HG02642 (cell line): ENCODE data around the gene LPAR3.
"Not testable (repeated sequence)": the region's sequence is repeated elsewhere in the genome, so short reads cannot be mapped to it uniquely, and the experiment has no call there.

Experiments
- ATAC-seq: cut with Tn5 transposase; IDR thresholded peaks from one replicate; pipeline ENCODE4 v1.9.1; 2021; ENCODE audit warnings: mild to moderate bottlenecking; ENCODE audit not compliant: unreplicated experiment, poor library complexity

LPAR3 gene

GRCh38 chr1:84892705-84893618, at the start of gene LPAR3:
TSS of gene LPAR3 (minus strand) at chr1:84893206. CDS start at chr1:84866120, 27,086 bp downstream.
- peak; percentile 51 for ATAC-seq

GRCh38 chr1:84941843-84942242, 48.8 kb upstream of the LPAR3 start:
- ATAC-seq = no peak

GRCh38 chr1:84940481-84940880, 47.5 kb upstream of the LPAR3 start:
- ATAC-seq = no peak

GRCh38 chr1:84939761-84940160, 46.8 kb upstream of the LPAR3 start:
- no peak for ATAC-seq

GRCh38 chr1:84939151-84939550, 46.1 kb upstream of the LPAR3 start:
- ATAC-seq = no peak

- peak; percentile 54 for ATAC-seq
Measured at GRCh38 chr1:84936116-84936810, 43.3 kb upstream of the LPAR3 start.

- ATAC-seq = no peak
Measured at GRCh38 chr1:84933011-84933611, 40.1 kb upstream of the LPAR3 start.

GRCh38 chr1:84930831-84931230, 37.8 kb upstream of the LPAR3 start:
- no peak for ATAC-seq

GRCh38 chr1:84930329-84930728, 37.3 kb upstream of the LPAR3 start:
- no peak for ATAC-seq

GRCh38 chr1:84929581-84929980, 36.6 kb upstream of the LPAR3 start:
- ATAC-seq = no peak

GRCh38 chr1:84928979-84929378, 36.0 kb upstream of the LPAR3 start:
- no peak for ATAC-seq

- no peak for ATAC-seq
Measured at GRCh38 chr1:84923317-84923716, 30.3 kb upstream of the LPAR3 start.

GRCh38 chr1:84920159-84920558, 27.2 kb upstream of the LPAR3 start:
- ATAC-seq = no peak

- no peak for ATAC-seq
Measured at GRCh38 chr1:84919461-84919970, 26.5 kb upstream of the LPAR3 start.

GRCh38 chr1:84918726-84919336, 25.8 kb upstream of the LPAR3 start:
- no peak for ATAC-seq

- no peak for ATAC-seq
Measured at GRCh38 chr1:84916897-84917296, 23.9 kb upstream of the LPAR3 start.

- ATAC-seq = no peak
Measured at GRCh38 chr1:84913555-84913892, 20.5 kb upstream of the LPAR3 start.

- no peak for ATAC-seq
Measured at GRCh38 chr1:84912726-84913554, 19.9 kb upstream of the LPAR3 start.

- ATAC-seq = not testable (repeated sequence)
Measured at GRCh38 chr1:84908746-84909464, 15.9 kb upstream of the LPAR3 start.
